ENCODE measurements around the gene C11orf65.

Gene C11orf65

GRCh38 chr11:108467091-108467823, at the start of gene C11orf65:
TSS of gene C11orf65 (minus strand) at chr11:108467529. CDS start at chr11:108461559, 5,970 bp downstream.
- DNase-seq (ENCODE audit: low read depth): peak; percentile 91

- no peak for DNase-seq (ENCODE audit: low read depth)
These were observed 48.8 kb upstream of the C11orf65 start for GRCh38 chr11:108516125-108516524.

GRCh38 chr11:108512708-108513107, 45.4 kb upstream of the C11orf65 start:
- DNase-seq (ENCODE audit: low read depth): no peak

GRCh38 chr11:108511851-108512474, 44.6 kb upstream of the C11orf65 start:
- DNase-seq (ENCODE audit: low read depth): no peak

- DNase-seq (ENCODE audit: low read depth): no peak
These were observed 41.6 kb upstream of the C11orf65 start for GRCh38 chr11:108508653-108509593.

- no peak for DNase-seq (ENCODE audit: low read depth)
These were observed 34.1 kb upstream of the C11orf65 start for GRCh38 chr11:108501396-108501795.

GRCh38 chr11:108500721-108501120, 33.4 kb upstream of the C11orf65 start:
- DNase-seq (ENCODE audit: low read depth): no peak

- DNase-seq (ENCODE audit: low read depth): no peak
These were observed 32.8 kb upstream of the C11orf65 start for GRCh38 chr11:108500169-108500568.

GRCh38 chr11:108498816-108499408, 31.6 kb upstream of the C11orf65 start:
- DNase-seq (ENCODE audit: low read depth): no peak

- peak; percentile 6 for DNase-seq (ENCODE audit: low read depth)
These were observed 30.9 kb upstream of the C11orf65 start, which contains the start of gene POGLUT3 for GRCh38 chr11:108498046-108498815. TSS of gene POGLUT3 (minus strand) at chr11:108498384. CDS start at chr11:108498366, 18 bp downstream.

GRCh38 chr11:108497317-108498045, 30.2 kb upstream of the C11orf65 start:
- DNase-seq (ENCODE audit: low read depth): peak; percentile 46

- no peak for DNase-seq (ENCODE audit: low read depth)
These were observed 29.4 kb upstream of the C11orf65 start for GRCh38 chr11:108496643-108497256.

GRCh38 chr11:108495326-108495725, 28.0 kb upstream of the C11orf65 start:
- no peak for DNase-seq (ENCODE audit: low read depth)

GRCh38 chr11:108494182-108494581, 26.9 kb upstream of the C11orf65 start:
- no peak for DNase-seq (ENCODE audit: low read depth)

GRCh38 chr11:108491936-108492335, 24.6 kb upstream of the C11orf65 start:
- no peak for DNase-seq (ENCODE audit: low read depth)

GRCh38 chr11:108486828-108487227, 19.5 kb upstream of the C11orf65 start:
- no peak for DNase-seq (ENCODE audit: low read depth)

GRCh38 chr11:108486331-108486730, 19.0 kb upstream of the C11orf65 start:
- DNase-seq (ENCODE audit: low read depth): no peak

GRCh38 chr11:108483163-108483562, 15.8 kb upstream of the C11orf65 start:
- DNase-seq (ENCODE audit: low read depth): no peak

GRCh38 chr11:108474664-108475463, 7.5 kb upstream of the C11orf65 start:
- no peak for DNase-seq (ENCODE audit: low read depth)

All from activated gamma-delta T cell treated with anti-CD3 and anti-CD28 coated beads, Interleukin-2, amount 50 U/mL, for 16 hours (primary cell).